NOMO-1 treated with dmso at 0.1 percent for 144 hours (cell line): Measurements from ENCODE around the gene HRNR.
"Not testable (repeated sequence)": the region's sequence is repeated elsewhere in the genome, so short reads cannot be mapped to it uniquely, and the experiment has no call there.

Source experiments
- DNase-seq: peaks from one replicate; lab custom pipeline; 2025; ENCODE audit not compliant: unreplicated experiment; lab: John Stamatoyannopoulos, UW

The HRNR gene

GRCh38 chr1:152224093-152224492 is at the start of gene HRNR:
TSS of gene HRNR (minus strand) at chr1:152224193. CDS start at chr1:152223253, 940 bp downstream.
- no peak for DNase-seq

GRCh38 chr1:152256394-152256793 is 32.4 kb upstream of the HRNR start:
- DNase-seq = not testable (repeated sequence)

- no peak for DNase-seq
Measured at GRCh38 chr1:152252157-152252556, 28.2 kb upstream of the HRNR start.

- DNase-seq = no peak
Measured at GRCh38 chr1:152251391-152251790, 27.4 kb upstream of the HRNR start.

- no peak for DNase-seq
Measured at GRCh38 chr1:152247316-152247715, 23.3 kb upstream of the HRNR start.

GRCh38 chr1:152244576-152245273 is 20.7 kb upstream of the HRNR start:
- no peak for DNase-seq

- no peak for DNase-seq
Measured at GRCh38 chr1:152237093-152237492, 13.1 kb upstream of the HRNR start.

- DNase-seq = no peak
Measured at GRCh38 chr1:152228831-152229230, 4.8 kb upstream of the HRNR start.

- no peak for DNase-seq
Measured at GRCh38 chr1:152227310-152227928, 3.4 kb upstream of the HRNR start.

- no peak for DNase-seq
Measured at GRCh38 chr1:152225678-152226077, 1.7 kb upstream of the HRNR start.

GRCh38 chr1:152220166-152221163 is 3.5 kb downstream of the HRNR start:
- no peak for DNase-seq

GRCh38 chr1:152219438-152219837 is 4.6 kb downstream of the HRNR start:
- not testable (repeated sequence) for DNase-seq

- no peak for DNase-seq
Measured at GRCh38 chr1:152218762-152219436, 5.1 kb downstream of the HRNR start.

- DNase-seq = not testable (repeated sequence)
Measured at GRCh38 chr1:152215604-152216003, 8.4 kb downstream of the HRNR start.

GRCh38 chr1:152214911-152215310 is 9.1 kb downstream of the HRNR start:
- DNase-seq = not testable (repeated sequence)

GRCh38 chr1:152198982-152199381 is 25.0 kb downstream of the HRNR start:
- DNase-seq = no peak

GRCh38 chr1:152197361-152197941 is 26.5 kb downstream of the HRNR start:
- no peak for DNase-seq

- no peak for DNase-seq
Measured at GRCh38 chr1:152191711-152192110, 32.3 kb downstream of the HRNR start.

- DNase-seq = no peak
Measured at GRCh38 chr1:152191260-152191659, 32.7 kb downstream of the HRNR start.

- DNase-seq = no peak
Measured at GRCh38 chr1:152190589-152190988, 33.4 kb downstream of the HRNR start.
